GM21717 (cell line): ENCODE measurements around the gene ALDOC.
"Not testable (repeated sequence)": the region's sequence is repeated elsewhere in the genome, so short reads cannot be mapped to it uniquely, and the experiment has no call there.

Experiments used
- ATAC-seq: cut with Tn5 transposase; IDR thresholded peaks from one replicate; pipeline ENCODE4 v1.9.1; 2021; ENCODE audit warnings: mild to moderate bottlenecking, moderate library complexity; ENCODE audit not compliant: unreplicated experiment

Gene ALDOC

GRCh38 chr17:28584434-28584833, 7.7 kb upstream of the ALDOC start:
- ATAC-seq: no peak

- ATAC-seq: no peak
Measured at GRCh38 chr17:28582513-28582912, 5.8 kb upstream of the ALDOC start.

- ATAC-seq: no peak
Measured at GRCh38 chr17:28580959-28581358, 4.3 kb upstream of the ALDOC start.

GRCh38 chr17:28579526-28579925, 2.8 kb upstream of the ALDOC start:
- ATAC-seq: no peak

- no peak for ATAC-seq
Measured at GRCh38 chr17:28578246-28579195, 1.8 kb upstream of the ALDOC start.

- ATAC-seq: no peak
Measured at GRCh38 chr17:28577466-28577824, 750 bp upstream of the ALDOC start.

GRCh38 chr17:28576016-28576415, 679 bp downstream of the ALDOC start:
- not testable (repeated sequence) for ATAC-seq

GRCh38 chr17:28575126-28575795, 1.4 kb downstream of the ALDOC start:
- no peak for ATAC-seq

GRCh38 chr17:28574526-28574925, 2.2 kb downstream of the ALDOC start:
- no peak for ATAC-seq

GRCh38 chr17:28573966-28574480, 2.7 kb downstream of the ALDOC start:
- ATAC-seq: no peak

- no peak for ATAC-seq
Measured at GRCh38 chr17:28573521-28573920, 3.2 kb downstream of the ALDOC start.

- ATAC-seq: no peak
Measured at GRCh38 chr17:28573040-28573380, 3.7 kb downstream of the ALDOC start.

- no peak for ATAC-seq
Measured at GRCh38 chr17:28572259-28573039, 4.2 kb downstream of the ALDOC start.

- ATAC-seq: peak; percentile 67
Measured at GRCh38 chr17:28571361-28572122, 5.2 kb downstream of the ALDOC start, which contains the start of gene PIGS. Gene PIGS (minus strand): TSS chr17:28571524. CDS start chr17:28571496, 28 bp downstream.

GRCh38 chr17:28570716-28571360, 5.9 kb downstream of the ALDOC start:
- ATAC-seq: peak; percentile 33

- no peak for ATAC-seq
Measured at GRCh38 chr17:28569446-28569845, 7.2 kb downstream of the ALDOC start.

- no peak for ATAC-seq
Measured at GRCh38 chr17:28567604-28568003, 9.1 kb downstream of the ALDOC start.

GRCh38 chr17:28563475-28563874, 13.2 kb downstream of the ALDOC start:
- no peak for ATAC-seq

- ATAC-seq: no peak
Measured at GRCh38 chr17:28555022-28555421, 21.7 kb downstream of the ALDOC start.

GRCh38 chr17:28554565-28554964, 22.1 kb downstream of the ALDOC start:
- no peak for ATAC-seq
